UCSD-AML1 (cell line): ENCODE measurements around the gene IFI30.
A peak's percentile ranks its signal among the peaks of the same experiment; 100 is the strongest.
"Not testable (repeated sequence)": the region's sequence is repeated elsewhere in the genome, so short reads cannot be mapped to it uniquely, and the experiment has no call there.

ENCODE experiments used
- DNase-seq: peaks from one replicate; lab custom pipeline; 2025; ENCODE audit not compliant: unreplicated experiment; lab: John Stamatoyannopoulos, UW

IFI30 gene

GRCh38 chr19:18202397-18202777 is 28.8 kb downstream of the IFI30 start:
- DNase-seq, result no peak

DNA sequence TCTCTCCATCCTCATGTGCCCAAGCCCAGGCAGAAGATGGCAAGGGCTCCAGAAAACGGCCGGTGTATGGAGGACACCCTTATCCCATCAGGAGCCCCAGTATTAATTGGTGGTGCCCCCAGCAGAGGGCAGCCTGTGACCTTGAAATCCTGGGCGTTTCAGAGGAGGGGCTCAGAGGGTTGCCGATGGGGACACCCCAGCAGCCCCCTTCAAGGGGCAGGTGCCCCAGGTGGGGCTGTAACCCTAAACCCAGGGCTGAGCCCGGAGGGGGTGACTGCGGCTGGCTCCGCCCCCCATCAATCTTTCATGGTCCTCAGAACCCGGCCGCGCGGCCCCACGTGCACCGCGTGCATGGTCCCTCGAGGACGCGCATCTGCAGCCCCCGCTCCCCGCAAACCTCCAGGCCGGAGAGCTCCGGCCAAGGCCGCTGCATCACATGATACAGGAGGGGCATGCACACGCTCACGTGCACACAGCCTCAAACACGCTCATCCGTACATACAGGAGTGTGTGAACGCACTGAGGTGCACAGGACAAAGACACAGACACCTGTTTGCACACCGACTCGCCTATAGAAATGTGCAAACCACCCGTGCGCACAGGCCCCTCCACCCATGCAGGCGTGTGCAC is 29.3 kb downstream of the IFI30 start:
- DNase-seq, result no peak

GRCh38 chr19:18203408-18203862 is 29.8 kb downstream of the IFI30 start:
- peak; percentile 50 for DNase-seq

- DNase-seq, result peak; percentile 100
Observed at GRCh38 chr19:18203863-18204393, 30.3 kb downstream of the IFI30 start, which contains the start of gene RAB3A. RAB3A (minus strand) TSS chr19:18204042; CDS start chr19:18202740, 1,302 bp downstream.

DNA sequence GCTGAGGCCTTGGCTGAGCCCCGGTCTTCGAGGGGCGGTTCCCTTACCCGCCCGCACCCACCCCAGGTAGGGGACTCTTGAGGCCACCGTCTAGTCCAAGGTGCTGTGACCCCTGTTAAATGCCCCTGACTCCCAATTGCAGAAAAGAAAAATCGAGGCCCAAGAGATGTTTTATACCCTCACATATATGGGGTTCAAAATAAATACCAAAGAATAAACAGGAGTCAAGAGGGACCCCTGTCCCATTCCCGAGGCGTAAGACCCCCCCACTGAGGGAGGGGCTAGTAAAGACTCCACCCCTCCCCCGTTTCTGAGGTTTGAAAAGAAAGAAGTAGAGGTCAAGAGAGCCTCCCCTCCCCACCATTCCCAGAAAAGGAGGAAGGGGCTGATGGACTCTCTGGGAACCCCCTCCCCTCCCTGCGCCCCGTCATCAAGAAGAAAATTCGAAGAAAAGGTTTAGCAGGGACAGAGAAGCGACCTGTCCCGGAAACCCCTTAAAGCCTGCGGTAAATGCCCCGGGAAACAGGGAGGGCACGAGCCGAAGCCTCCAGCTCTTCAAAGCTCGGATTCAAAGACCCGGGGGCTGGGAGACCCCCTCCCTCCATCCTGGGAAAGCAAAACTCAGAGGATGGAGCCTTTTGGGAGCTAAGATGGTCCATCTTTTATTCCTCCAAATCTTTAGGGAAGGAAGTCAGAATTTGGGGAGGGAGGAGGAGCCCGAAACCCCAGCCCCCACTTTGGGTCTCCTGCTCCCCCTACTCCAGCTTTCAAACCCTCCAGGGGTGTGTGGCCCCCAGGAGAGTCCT is 31.0 kb downstream of the IFI30 start:
- peak; percentile 88 for DNase-seq

DNA sequence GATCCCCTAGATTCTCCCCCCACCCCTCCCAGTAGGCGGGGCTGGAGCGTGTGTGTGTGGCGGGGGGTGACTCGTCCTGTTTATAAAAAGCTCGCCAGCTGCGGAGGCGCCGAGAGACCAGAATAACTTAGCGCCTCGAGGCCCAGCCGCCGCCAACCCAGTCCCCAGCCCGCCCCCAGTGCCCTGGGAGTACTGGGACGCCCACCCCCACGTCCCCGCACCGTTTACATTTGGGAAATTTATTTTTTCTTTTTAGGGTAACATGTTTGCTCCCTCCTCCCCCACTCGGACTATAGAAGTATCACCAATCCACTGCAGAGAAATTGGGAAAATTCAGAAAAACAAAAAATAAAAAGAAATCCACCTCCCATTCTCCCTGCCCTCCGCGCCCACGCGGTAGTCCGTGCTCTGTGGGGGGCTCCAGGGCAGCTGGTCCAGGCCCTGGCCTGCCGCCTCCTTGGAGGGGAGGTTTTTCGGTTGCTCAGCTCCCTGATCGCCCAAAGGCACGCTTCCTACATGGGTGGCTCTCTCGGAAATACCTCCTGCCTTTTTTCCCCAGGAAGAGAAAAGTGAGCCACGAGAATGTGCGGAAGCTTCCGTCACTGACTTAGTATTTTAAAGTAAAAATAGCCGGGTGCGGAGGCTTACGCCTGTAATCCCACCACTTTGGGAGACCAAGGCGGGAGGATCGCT is 31.7 kb downstream of the IFI30 start:
- peak; percentile 78 for DNase-seq

GRCh38 chr19:18206018-18206417 is 32.4 kb downstream of the IFI30 start:
- no peak for DNase-seq

GRCh38 chr19:18208098-18208951 is 34.7 kb downstream of the IFI30 start:
- peak; percentile 47 for DNase-seq

DNA sequence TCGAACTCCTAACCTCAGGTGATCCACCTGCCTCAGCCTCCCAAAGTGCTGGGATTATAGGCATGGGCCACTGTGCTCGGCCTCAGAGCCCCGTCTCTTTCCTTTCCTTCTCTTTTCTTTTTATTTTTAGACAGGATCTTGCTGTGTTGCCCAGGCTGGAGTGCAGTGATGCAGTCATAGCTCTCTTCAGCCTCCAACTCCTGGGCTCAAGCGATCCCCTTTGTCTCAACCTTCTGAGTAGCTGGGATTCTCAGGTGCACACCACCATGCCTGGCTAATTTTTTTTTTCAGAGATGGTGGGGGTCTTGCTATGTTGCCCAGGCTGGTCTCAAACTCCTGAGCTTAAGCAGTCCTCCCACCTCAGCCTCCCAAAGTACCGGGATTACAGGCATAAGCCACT is 36.3 kb downstream of the IFI30 start:
- DNase-seq, result not testable (repeated sequence)

DNA sequence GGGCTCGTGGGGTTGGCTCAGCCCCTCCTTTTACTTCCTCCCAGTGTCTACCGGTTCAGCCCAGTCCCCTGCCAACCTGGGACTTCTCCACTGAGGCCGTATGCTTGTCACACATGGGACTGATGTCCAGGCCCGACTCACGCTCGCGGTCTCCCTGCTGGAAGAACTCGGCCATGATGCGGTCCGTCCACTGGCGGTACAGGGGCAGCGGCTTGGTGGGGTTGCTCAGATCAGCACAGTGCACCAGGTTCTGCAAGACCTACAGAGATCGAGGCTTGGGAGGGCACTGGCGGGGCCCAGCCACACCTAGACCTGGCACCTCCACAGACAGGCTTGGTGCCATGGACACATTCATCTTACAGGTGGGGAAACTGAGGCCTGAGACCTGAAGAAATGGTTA is 38.1 kb downstream of the IFI30 start:
- DNase-seq, result no peak

DNA sequence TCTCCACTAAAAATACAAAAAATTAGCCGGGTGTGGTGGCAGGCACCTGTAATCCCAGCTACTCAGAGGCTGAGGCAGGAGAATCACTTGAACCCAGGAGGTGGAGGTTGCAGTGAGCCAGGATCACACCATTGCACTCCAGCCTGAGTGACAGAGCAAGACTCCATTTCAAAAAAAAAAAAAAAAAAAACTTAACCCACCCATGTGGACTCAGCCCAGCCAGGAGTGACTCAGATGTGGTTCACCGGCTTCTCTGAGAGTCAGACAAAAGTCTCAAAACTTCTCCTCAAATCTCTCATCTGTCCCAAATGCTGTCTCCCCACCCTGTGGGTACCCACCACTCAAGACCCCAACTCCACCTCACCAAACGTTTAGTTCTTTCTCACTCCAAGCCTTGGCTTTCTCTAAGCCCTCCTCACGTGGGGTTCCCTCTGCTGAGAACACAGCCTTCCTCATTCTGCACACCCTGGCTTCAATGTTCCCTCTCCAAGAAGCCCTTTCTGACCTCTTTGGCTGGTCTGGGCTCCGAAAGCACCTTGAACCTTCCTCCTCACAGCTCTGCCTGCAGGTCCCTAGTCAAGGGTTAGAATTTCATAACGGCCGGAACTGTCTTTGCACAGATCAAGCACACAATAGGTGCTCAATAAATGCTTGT is 41.3 kb downstream of the IFI30 start:
- DNase-seq, result no peak

GRCh38 chr19:18216789-18217188 is 43.2 kb downstream of the IFI30 start:
- DNase-seq, result no peak

DNA sequence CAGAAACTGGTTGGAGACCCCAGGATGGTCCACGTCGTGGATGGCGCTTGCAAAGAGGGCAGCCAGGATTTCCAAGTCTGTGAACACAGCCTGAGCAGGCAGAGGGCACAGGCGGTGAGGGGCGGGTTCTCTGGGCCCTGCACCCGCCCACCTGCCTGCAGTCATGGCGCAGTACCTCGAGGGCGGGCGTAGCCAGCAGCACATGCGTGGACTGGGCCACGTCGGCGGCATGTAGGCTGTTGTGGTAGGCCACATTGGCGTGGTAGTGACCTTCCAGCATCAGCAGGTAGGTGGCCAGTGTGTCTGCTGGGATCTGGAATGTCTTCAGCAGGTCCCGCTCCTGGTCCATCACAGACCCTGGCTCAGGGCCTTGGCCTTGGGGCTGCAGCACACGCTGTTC is 44.5 kb downstream of the IFI30 start:
- DNase-seq, result no peak

- no peak for DNase-seq
Observed at GRCh38 chr19:18218600-18218999, 45.0 kb downstream of the IFI30 start.

GRCh38 chr19:18219911-18220631 is 46.5 kb downstream of the IFI30 start:
- no peak for DNase-seq

DNA sequence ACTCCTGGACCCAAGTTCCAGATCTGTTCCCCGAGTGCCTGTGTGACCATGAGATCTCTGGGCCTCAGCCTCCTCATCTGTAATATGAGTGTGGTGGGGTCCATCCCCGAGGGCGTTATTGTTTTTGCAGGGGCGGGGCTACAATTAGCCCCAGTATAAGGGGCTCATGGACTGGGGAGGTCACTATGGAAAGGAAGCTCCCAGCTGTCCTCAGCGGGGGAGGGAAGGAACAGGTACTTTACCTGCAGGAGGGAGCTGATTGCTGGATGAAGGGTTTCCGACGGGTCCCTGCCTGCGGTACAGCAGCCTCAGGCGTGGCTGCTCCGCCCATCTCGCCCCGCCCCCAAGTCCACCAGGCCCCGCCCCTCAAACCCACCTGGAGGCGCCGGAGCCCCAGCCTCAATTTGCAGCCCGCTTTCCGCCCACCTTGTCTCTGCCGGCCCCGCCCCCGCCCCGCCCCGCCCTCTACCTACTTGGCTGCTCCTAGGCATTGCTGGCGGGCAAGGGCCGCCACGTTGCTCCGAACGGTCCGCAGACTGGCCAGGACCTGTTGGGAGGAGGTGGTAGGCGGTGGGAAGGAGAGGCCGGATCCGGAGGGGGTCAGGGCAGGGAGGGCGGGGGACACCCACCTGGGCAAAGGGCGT is 47.1 kb downstream of the IFI30 start:
- no peak for DNase-seq

DNA sequence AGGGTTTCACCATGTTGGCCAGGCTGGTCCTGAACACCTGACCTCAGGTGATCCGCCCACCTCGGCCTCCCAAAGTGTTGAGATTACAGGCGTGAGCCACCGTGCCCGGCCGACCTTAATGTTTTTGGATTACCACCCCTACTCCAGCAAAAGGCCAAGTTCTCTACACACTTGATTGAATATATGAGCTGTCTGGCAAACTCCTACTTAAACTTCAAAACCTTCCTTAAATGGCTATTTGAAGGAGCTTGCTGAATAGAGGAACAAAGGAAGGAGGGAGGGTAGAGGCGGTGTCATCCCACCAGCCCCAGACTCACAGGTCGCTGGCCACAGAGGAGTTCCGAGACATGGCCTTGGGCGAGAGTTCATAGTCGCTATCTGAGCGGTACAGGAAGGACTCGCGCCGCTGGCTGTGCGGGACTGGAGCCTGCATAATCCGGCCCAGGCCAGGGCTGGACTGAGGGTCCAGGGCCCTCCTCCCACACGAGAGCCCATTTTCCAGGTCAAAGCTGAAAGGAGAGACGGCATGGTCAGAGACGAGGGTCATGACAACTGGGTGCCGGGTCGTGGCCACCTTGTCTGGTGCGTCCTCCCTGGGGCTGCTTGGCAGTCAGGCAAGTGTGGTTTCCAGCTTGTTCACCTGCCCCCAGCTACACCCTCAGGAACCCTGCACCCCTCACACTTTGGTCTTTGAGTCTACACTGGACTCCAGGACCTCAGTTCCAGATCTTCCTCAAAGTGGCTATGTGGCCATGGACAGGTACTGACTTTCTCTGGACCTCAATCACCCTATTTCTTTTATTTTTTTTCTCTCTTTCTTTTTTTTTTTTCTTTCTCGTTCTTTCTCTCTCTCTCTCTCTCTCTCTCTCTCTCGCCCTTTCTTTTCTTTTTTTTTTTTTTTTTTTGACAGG is 48.5 kb downstream of the IFI30 start:
- peak; percentile 16 for DNase-seq
